Measurements from ENCODE around the gene SP7.
A peak's percentile ranks its signal among the peaks of the same experiment; 100 is the strongest.

DNA sequence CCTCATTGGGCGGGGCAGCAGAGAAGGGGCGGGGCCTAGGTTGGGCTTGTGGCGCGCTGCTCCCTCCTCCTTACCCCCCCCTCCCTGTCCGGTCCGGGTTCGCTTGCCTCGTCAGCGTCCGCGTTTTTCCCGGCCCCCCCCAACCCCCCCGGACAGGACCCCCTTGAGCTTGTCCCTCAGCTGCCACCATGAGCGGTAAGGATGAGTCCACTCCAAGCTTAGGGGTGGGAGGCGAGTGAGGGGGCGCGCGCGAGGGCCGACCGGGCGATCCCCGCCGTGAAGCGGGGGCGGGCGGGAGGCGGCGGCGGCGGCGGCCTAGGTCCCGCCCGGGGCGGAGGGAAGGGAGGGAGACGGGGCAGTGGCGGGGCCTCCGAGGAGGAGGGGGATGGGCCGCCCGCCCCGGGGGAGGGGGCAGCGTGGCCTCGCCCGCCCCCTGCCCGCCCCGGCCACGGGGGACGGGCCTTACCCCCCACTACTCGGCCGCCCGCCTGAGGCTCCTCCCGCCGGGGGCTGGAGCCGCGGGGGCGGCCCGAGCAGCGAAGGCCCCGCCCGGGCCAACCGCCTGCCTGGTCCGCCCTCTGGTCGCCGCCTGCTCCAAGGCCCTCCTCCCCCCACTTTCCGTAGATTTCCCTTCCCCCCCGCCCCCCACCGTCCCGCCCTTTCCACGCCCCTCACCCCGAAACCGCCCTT, 44.1 kb upstream of the SP7 start, which contains the start of gene SP1:
- TF ChIP-seq, protein P1, sequence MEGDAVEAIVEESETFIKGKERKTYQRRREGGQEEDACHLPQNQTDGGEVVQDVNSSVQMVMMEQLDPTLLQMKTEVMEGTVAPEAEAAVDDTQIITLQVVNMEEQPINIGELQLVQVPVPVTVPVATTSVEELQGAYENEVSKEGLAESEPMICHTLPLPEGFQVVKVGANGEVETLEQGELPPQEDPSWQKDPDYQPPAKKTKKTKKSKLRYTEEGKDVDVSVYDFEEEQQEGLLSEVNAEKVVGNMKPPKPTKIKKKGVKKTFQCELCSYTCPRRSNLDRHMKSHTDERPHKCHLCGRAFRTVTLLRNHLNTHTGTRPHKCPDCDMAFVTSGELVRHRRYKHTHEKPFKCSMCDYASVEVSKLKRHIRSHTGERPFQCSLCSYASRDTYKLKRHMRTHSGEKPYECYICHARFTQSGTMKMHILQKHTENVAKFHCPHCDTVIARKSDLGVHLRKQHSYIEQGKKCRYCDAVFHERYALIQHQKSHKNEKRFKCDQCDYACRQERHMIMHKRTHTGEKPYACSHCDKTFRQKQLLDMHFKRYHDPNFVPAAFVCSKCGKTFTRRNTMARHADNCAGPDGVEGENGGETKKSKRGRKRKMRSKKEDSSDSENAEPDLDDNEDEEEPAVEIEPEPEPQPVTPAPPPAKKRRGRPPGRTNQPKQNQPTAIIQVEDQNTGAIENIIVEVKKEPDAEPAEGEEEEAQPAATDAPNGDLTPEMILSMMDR (IDR thresholded peaks at IDR 0.05) = no peak
- TF ChIP-seq, protein P2, sequence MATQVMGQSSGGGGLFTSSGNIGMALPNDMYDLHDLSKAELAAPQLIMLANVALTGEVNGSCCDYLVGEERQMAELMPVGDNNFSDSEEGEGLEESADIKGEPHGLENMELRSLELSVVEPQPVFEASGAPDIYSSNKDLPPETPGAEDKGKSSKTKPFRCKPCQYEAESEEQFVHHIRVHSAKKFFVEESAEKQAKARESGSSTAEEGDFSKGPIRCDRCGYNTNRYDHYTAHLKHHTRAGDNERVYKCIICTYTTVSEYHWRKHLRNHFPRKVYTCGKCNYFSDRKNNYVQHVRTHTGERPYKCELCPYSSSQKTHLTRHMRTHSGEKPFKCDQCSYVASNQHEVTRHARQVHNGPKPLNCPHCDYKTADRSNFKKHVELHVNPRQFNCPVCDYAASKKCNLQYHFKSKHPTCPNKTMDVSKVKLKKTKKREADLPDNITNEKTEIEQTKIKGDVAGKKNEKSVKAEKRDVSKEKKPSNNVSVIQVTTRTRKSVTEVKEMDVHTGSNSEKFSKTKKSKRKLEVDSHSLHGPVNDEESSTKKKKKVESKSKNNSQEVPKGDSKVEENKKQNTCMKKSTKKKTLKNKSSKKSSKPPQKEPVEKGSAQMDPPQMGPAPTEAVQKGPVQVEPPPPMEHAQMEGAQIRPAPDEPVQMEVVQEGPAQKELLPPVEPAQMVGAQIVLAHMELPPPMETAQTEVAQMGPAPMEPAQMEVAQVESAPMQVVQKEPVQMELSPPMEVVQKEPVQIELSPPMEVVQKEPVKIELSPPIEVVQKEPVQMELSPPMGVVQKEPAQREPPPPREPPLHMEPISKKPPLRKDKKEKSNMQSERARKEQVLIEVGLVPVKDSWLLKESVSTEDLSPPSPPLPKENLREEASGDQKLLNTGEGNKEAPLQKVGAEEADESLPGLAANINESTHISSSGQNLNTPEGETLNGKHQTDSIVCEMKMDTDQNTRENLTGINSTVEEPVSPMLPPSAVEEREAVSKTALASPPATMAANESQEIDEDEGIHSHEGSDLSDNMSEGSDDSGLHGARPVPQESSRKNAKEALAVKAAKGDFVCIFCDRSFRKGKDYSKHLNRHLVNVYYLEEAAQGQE (IDR thresholded peaks at IDR 0.05; ENCODE audit: insufficient read depth in 1 of 2, low read depth in 2 of 2, low read length in 1 of 2) = no peak
- TF ChIP-seq POLR2AphosphoS5 (IDR thresholded peaks at IDR 0.05; ENCODE audit: low read depth, low read length) (0 out of 2 replicates have a peak, but pooled peaks have one; percentile 9), TCF7L2 (IDR thresholded peaks at IDR 0.05; ENCODE audit: low read depth, low read length) (no peak), SIN3A (IDR thresholded peaks at IDR 0.05; ENCODE audit: borderline replicate concordance, insufficient read depth, low read depth, low read length) (no peak)

Measured in Panc1 (cell line).